PC-9 (cell line): ENCODE measurements around the gene STPG1. TPM values are rescaled to one million over a fixed set of nuclear protein-coding genes. Genes with fewer than 3 reads are reported as not detected.
A peak's percentile ranks its signal among the peaks of the same experiment; 100 is the strongest.

ENCODE experiments used
- BruUV-seq: library from RNA; stranded (reverse); fragments of 400-500 nt; replicated peaks from 2 replicates; lab custom pipeline; 2021; lab: Mats Ljungman, UMichigan
- CTCF ChIA-PET: fragments of 300-600 bp; sonication (Branson Sonifier 250); formaldehyde crosslinking; loops from one replicate; lab custom pipeline; 2022; ENCODE audit warnings: antibody characterized with exemption; lab: Charles Lee
- POLR2A ChIA-PET: fragments of 300-600 bp; sonication (Branson Sonifier 250); formaldehyde crosslinking; loops from one replicate; lab custom pipeline; 2022; ENCODE audit warnings: antibody characterized with exemption; ENCODE audit not compliant: unreplicated experiment; lab: Charles Lee
- DNase-seq, 2 experiments: peaks; one replicate each; pipeline versions ENCODE4 v3.0.0 to v3.0.0-alpha.2; 2015 to 2022; ENCODE audit warnings: mixed read lengths in 1 of 2
- H2AFZ ChIP-seq: fragments of 200-600 bp; sonication (generic); 2 replicates; pipeline ENCODE4 v1.8.1; 2017; ENCODE audit warnings: antibody characterized with exemption
- H3F3A ChIP-seq: fragments of 200-600 bp; sonication (generic); 2 replicates; pipeline ENCODE4 v1.8.1; 2017; ENCODE audit warnings: antibody characterized with exemption, mild to moderate bottlenecking, low read depth; ENCODE audit not compliant: insufficient read depth
- H3K27ac ChIP-seq: fragments of 200-600 bp; sonication (generic); 2 replicates; pipeline ENCODE4 v1.6.1; 2016; ENCODE audit warnings: mixed run types
- H3K27me3 ChIP-seq: fragments of 200-600 bp; sonication (generic); 2 replicates; pipeline ENCODE4 v1.6.1; 2016; ENCODE audit warnings: low read depth, mixed run types; ENCODE audit not compliant: insufficient read depth
- H3K36me3 ChIP-seq: fragments of 200-600 bp; sonication (generic); 2 replicates; pipeline ENCODE4 v1.6.1; 2016; ENCODE audit warnings: low read depth, mixed run types
- H3K4me1 ChIP-seq: fragments of 200-600 bp; sonication (generic); replicated peaks from 2 replicates; pipeline ENCODE4 v1.6.1; 2016; ENCODE audit warnings: mixed run types; ENCODE audit not compliant: insufficient read depth
- H3K4me2 ChIP-seq: fragments of 200-600 bp; sonication (generic); 2 replicates; pipeline ENCODE4 v1.6.1; 2017; ENCODE audit warnings: mixed run types
- H3K4me3 ChIP-seq: fragments of 200-600 bp; sonication (generic); 2 replicates; pipeline ENCODE4 v1.6.1; 2016; ENCODE audit warnings: mixed run types
- H3K79me2 ChIP-seq: fragments of 200-600 bp; sonication (generic); 2 replicates; pipeline ENCODE4 v1.6.1; 2017; ENCODE audit warnings: low read depth, mixed run types
- H3K9me2 ChIP-seq: fragments of 200-600 bp; sonication (generic); 2 replicates; pipeline ENCODE4 v1.8.1; 2017; ENCODE audit warnings: mild to moderate bottlenecking; ENCODE audit not compliant: insufficient read depth
- H3K9me3 ChIP-seq: fragments of 200-600 bp; sonication (generic); 2 replicates; pipeline ENCODE4 v1.8.1; 2016; ENCODE audit warnings: low read depth; ENCODE audit not compliant: insufficient read depth
- H4K20me1 ChIP-seq: fragments of 200-600 bp; sonication (generic); 2 replicates; pipeline ENCODE4 v1.8.1; 2017; ENCODE audit not compliant: insufficient read depth
- EZH2 ChIP-seq: fragments of 200-600 bp; sonication (generic); IDR thresholded peaks from 2 replicates; pipeline ENCODE4 v1.8.0; 2017; ENCODE audit warnings: antibody characterized with exemption, low read depth
- intact Hi-C: fragments of 100-400 bp; cut with micrococcal nuclease; formaldehyde crosslinking; loops from one replicate; pipeline ENCODE4 v1.10.0; 2022; ENCODE audit not compliant: unreplicated experiment
- total RNA-seq: library from RNA; stranded (reverse); gene quantifications from 2 replicates; pipeline ENCODE4 v1.2.3, GENCODE V29; 2021
- TF ChIP-seq, protein P1 (sequence below): fragments of 200-600 bp; sonication (generic); conservative IDR thresholded peaks from 2 replicates; pipeline ENCODE4 v1.6.1; 2017; ENCODE audit warnings: mixed run types, antibody characterized with exemption, mild to moderate bottlenecking, moderate library complexity

STPG1 gene
- total RNA-seq, 1 experiment from 2014 or later: 11.4 TPM

- DNase-seq: no peak
- no peak overlapping the region for H3K27ac ChIP-seq
- H3K9me2 ChIP-seq: no peaks in the 10 kb centered on the region
- H3K9me3 ChIP-seq: no peaks in the 10 kb centered on the region
- H2AFZ ChIP-seq: no peak overlapping the region
- BruUV-seq: no TSS peak
- intact Hi-C loops: no loop called here
- ChIA-PET CTCF (no interaction called here), POLR2A (interaction anchor here (0.9 kb wide), 1 partner anchor 11 kb away, joined by 5 read pairs; no protein-coding TSS in a partner anchor)
- peaks cover 15% of the 10 kb centered on the region for H3K79me2 ChIP-seq
- H3K36me3 ChIP-seq: no peaks in the 10 kb centered on the region
- no peaks in the 10 kb centered on the region for H3K27me3 ChIP-seq
- peaks cover 18% of the 10 kb centered on the region for H3K4me1 ChIP-seq
- no peak overlapping the region for H3K4me2 ChIP-seq
- no peak overlapping the region for H3K4me3 ChIP-seq
- H4K20me1 ChIP-seq: no peaks in the 10 kb centered on the region
- peaks cover 7% of the 10 kb centered on the region; the same call in 1 of the 2 replicates for H3F3A ChIP-seq
- no peak for TF ChIP-seq EZH2
- TF ChIP-seq, protein P1, sequence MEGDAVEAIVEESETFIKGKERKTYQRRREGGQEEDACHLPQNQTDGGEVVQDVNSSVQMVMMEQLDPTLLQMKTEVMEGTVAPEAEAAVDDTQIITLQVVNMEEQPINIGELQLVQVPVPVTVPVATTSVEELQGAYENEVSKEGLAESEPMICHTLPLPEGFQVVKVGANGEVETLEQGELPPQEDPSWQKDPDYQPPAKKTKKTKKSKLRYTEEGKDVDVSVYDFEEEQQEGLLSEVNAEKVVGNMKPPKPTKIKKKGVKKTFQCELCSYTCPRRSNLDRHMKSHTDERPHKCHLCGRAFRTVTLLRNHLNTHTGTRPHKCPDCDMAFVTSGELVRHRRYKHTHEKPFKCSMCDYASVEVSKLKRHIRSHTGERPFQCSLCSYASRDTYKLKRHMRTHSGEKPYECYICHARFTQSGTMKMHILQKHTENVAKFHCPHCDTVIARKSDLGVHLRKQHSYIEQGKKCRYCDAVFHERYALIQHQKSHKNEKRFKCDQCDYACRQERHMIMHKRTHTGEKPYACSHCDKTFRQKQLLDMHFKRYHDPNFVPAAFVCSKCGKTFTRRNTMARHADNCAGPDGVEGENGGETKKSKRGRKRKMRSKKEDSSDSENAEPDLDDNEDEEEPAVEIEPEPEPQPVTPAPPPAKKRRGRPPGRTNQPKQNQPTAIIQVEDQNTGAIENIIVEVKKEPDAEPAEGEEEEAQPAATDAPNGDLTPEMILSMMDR: no peak
Observed at GRCh38 chr1:24421502-24421901, 7.9 kb upstream of the STPG1 start.

GRCh38 chr1:24420547-24420946 lies 7.0 kb upstream of the STPG1 start:
- H3K36me3 ChIP-seq: no peaks in the 10 kb centered on the region
- H3K9me2 ChIP-seq: no peaks in the 10 kb centered on the region
- H3K9me3 ChIP-seq: no peaks in the 10 kb centered on the region
- ChIA-PET CTCF (no interaction called here), POLR2A (interaction anchor here (0.6 to 0.9 kb wide), 2 partner anchors 12 to 343 kb away, joined by 5 read pairs; no protein-coding TSS in a partner anchor)
- no peak overlapping the region for H3K27ac ChIP-seq
- DNase-seq: no peak
- H3K79me2 ChIP-seq: peaks cover 15% of the 10 kb centered on the region
- intact Hi-C loops: no loop called here
- peaks cover 20% of the 10 kb centered on the region for H3K4me1 ChIP-seq
- no peak overlapping the region for H3K4me3 ChIP-seq
- peaks cover 15% of the 10 kb centered on the region; the same call in 1 of the 2 replicates for H3F3A ChIP-seq
- no peak overlapping the region for H3K4me2 ChIP-seq
- TF ChIP-seq, protein P1: no peak
- no peak for TF ChIP-seq EZH2
- H4K20me1 ChIP-seq: no peaks in the 10 kb centered on the region
- H3K27me3 ChIP-seq: no peaks in the 10 kb centered on the region
- BruUV-seq: no TSS peak
- H2AFZ ChIP-seq: no peak overlapping the region

DNA sequence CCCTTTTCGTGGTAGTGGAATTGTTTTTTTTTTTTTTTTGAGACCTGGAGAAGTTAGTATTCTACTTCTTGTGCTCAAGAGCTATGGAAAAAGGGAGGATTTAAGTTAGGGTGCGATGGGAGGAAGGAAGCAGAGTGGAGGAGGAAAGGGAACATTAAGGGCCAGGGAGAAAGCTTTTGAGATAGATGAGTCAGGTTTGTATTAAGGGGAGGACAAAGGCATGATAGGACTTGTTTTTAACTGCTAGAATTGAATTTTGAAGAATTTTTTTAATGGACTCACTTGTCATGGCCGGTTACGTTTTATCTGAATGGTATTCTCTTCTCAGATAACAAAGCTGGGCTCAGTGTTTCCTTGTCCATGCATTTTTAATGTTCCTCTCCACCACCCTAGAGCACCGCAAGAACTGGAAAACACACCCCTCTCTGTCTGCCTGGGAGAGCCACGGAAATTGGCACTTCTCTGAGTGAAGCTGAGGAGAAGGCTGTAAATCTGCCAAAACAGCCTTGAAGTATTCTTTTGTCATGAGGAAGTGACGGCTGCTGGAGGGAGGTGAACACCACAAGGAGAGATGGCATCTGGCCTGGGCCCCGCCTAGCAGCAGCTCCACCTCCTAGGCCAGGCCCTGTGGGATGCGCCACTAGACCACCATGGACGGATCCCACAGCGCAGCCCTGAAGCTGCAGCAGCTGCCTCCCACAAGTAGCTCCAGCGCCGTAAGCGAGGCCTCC lies 5.5 kb upstream of the STPG1 start:
- intact Hi-C loops: loop anchor here (5.0 to 10.0 kb wide), 3 partner anchors 98 to 418 kb away; no protein-coding TSS in a partner anchor
- DNase-seq: peak in 1 of 2 experiments; percentile 46

More for the DNA sequence above, 5.5 kb upstream of the STPG1 start:
- BruUV-seq: no TSS peak
- H4K20me1 ChIP-seq: no peaks in the 10 kb centered on the region
- H3K27me3 ChIP-seq: no peaks in the 10 kb centered on the region
- H3K4me3 ChIP-seq: no peak overlapping the region
- H3K79me2 ChIP-seq: peaks cover 15% of the 10 kb centered on the region
- peaks cover 21% of the 10 kb centered on the region; the same call in 1 of the 2 replicates for H3F3A ChIP-seq
- no peaks in the 10 kb centered on the region for H3K36me3 ChIP-seq
- POLR2A ChIA-PET: interaction anchor here (0.5 to 0.7 kb wide), 5 partner anchors 86 to 1483 kb away, joined by 3 to 5 read pairs (median 5); partner anchors contain the start of gene SRRM1
- H3K4me2 ChIP-seq: no peak overlapping the region
- H3K27ac ChIP-seq: no peak overlapping the region
- H2AFZ ChIP-seq: no peak overlapping the region
- peaks cover 25% of the 10 kb centered on the region for H3K4me1 ChIP-seq
- TF ChIP-seq, protein P1: no peak
- no peak for TF ChIP-seq EZH2
- H3K9me2 ChIP-seq: no peaks in the 10 kb centered on the region
- CTCF ChIA-PET: interaction anchor here (0.6 kb wide), 1 partner anchor 82 kb away, joined by 5 read pairs; no protein-coding TSS in a partner anchor
- no peaks in the 10 kb centered on the region for H3K9me3 ChIP-seq
